Panc1 (cell line): ENCODE measurements around the gene GPR25. TPM values are rescaled to one million over a fixed set of nuclear protein-coding genes. Genes with fewer than 3 reads are reported as not detected.

Experiments
- ATAC-seq: fragments of 200-7000 bp; cut with Tn5 transposase; 2 replicates; pipeline ENCODE4 v1.9.1; 2020; ENCODE audit warnings: mild to moderate bottlenecking, moderate library complexity
- BruUV-seq: library from RNA; stranded (reverse); fragments of 400-500 nt; replicated peaks from 2 replicates; lab custom pipeline; 2021; lab: Mats Ljungman, UMichigan
- CTCF ChIA-PET: fragments of 300-600 bp; sonication (Branson Sonifier 250); formaldehyde crosslinking; loops from one replicate; lab custom pipeline; 2022; ENCODE audit warnings: antibody characterized with exemption; lab: Charles Lee
- POLR2A ChIA-PET: fragments of 300-600 bp; sonication (Branson Sonifier 250); formaldehyde crosslinking; loops from one replicate; lab custom pipeline; 2022; ENCODE audit warnings: antibody characterized with exemption; lab: Charles Lee
- DNase-seq: peaks from one replicate; pipeline ENCODE4 v3.0.0-alpha.2; 2010; ENCODE audit warnings: low read depth, low spot score
- H3K27ac ChIP-seq: 2 replicates; pipeline ENCODE4 v1.5.1; 2011; ENCODE audit warnings: mild to moderate bottlenecking, low read length, inconsistent platforms
- H3K27me3 ChIP-seq: fragments of 200-500 bp; sonication (Bioruptor generic); 2 replicates; pipeline ENCODE4 v1.6.0; 2014; ENCODE audit warnings: low read length, inconsistent platforms; ENCODE audit not compliant: control insufficient read depth, insufficient read depth
- H3K36me3 ChIP-seq: fragments of 200-500 bp; sonication (Bioruptor generic); 2 replicates; pipeline ENCODE4 v1.5.1; 2014; ENCODE audit warnings: inconsistent platforms, mild to moderate bottlenecking, low read length, moderate library complexity; ENCODE audit not compliant: control insufficient read depth, insufficient read depth
- H3K4me1 ChIP-seq: 2 replicates; pipeline ENCODE4 v1.5.1; 2011; ENCODE audit warnings: inconsistent platforms, mild to moderate bottlenecking, low read length, moderate library complexity; ENCODE audit not compliant: control insufficient read depth, insufficient read depth
- H3K4me3 ChIP-seq, 2 experiments: 2 replicates each; pipeline ENCODE4 v1.5.1; 2011 to 2012; ENCODE audit warnings: low read depth in 2 of 2, low read length in 2 of 2, mild to moderate bottlenecking in 2 of 2, inconsistent platforms in 1 of 2, moderate library complexity in 1 of 2
- H3K9me3 ChIP-seq: fragments of 200-500 bp; sonication (Bioruptor generic); 2 replicates; pipeline ENCODE4 v1.5.1; 2014; ENCODE audit warnings: low read depth, mild to moderate bottlenecking, inconsistent platforms, low read length, moderate library complexity; ENCODE audit not compliant: control insufficient read depth, insufficient read depth
- POLR2AphosphoS5 ChIP-seq: IDR thresholded peaks from 2 replicates; pipeline ENCODE4 v1.6.1; 2012; ENCODE audit warnings: mild to moderate bottlenecking, low read depth, low read length, moderate library complexity
- REST ChIP-seq, 2 experiments: IDR thresholded peaks; 2 replicates each; pipeline ENCODE4 v1.6.1; 2011 to 2012; ENCODE audit warnings: low read depth in 2 of 2, control low read depth in 1 of 2, low read length in 1 of 2, mild to moderate bottlenecking in 1 of 2, moderate library complexity in 1 of 2; ENCODE audit not compliant: insufficient read depth in 1 of 2
- SIN3A ChIP-seq: IDR thresholded peaks from 2 replicates; pipeline ENCODE4 v1.6.1; 2012; ENCODE audit warnings: low read depth, mild to moderate bottlenecking, low read length, moderate library complexity, borderline replicate concordance; ENCODE audit not compliant: insufficient read depth
- TCF7L2 ChIP-seq: IDR thresholded peaks from 2 replicates; pipeline ENCODE4 v1.6.1; 2011; ENCODE audit warnings: mild to moderate bottlenecking, low read depth, low read length, inconsistent platforms
- in situ Hi-C: cut with HindIII; loops from 2 replicates; pipeline ENCODE4 v1.10.0; 2016; ENCODE audit warnings: low sequenced_read_pairs, low pct_unique_long_range_greater_than_20kb
- intact Hi-C: fragments of 100-400 bp; cut with micrococcal nuclease; formaldehyde crosslinking; loops from one replicate; pipeline ENCODE4 v1.10.0; 2022; ENCODE audit not compliant: unreplicated experiment
- total RNA-seq: library from RNA; stranded (reverse); gene quantifications from one replicate; pipeline ENCODE4 v1.2.1, GENCODE V29; 2021; ENCODE audit not compliant: unreplicated experiment
- TF ChIP-seq, protein P1 (sequence below): fragments of 450-650 bp; IDR thresholded peaks from 2 replicates; pipeline ENCODE4 v1.5.1; 2017; ENCODE audit warnings: mild to moderate bottlenecking

GPR25 gene
- total RNA-seq, 1 experiment from 2014 or later = not detected

DNA sequence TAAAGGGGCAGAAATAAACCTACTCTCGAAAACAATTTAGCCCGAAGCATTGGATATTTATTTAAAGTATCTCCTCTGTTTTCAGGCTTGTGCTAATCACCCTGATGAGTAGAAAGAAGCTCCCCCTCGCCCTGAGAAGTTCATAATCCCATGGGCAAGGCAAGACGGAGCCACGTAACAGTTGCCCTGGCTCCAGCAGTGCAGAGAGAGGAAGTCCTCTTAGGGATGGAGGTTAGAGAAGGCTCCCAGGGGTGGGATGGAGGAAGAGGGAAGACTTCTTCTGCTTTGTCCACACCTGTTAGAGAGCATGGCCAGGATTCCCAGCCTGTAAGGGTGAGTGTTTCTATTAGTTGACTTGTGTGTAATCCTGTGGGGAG, 3.4 kb upstream of the GPR25 start:
- CTCF ChIA-PET = no interaction called here
- no peak for TF ChIP-seq SIN3A
- TF ChIP-seq TCF7L2 = no peak
- no peak for TF ChIP-seq POLR2AphosphoS5
- TF ChIP-seq, protein P1, sequence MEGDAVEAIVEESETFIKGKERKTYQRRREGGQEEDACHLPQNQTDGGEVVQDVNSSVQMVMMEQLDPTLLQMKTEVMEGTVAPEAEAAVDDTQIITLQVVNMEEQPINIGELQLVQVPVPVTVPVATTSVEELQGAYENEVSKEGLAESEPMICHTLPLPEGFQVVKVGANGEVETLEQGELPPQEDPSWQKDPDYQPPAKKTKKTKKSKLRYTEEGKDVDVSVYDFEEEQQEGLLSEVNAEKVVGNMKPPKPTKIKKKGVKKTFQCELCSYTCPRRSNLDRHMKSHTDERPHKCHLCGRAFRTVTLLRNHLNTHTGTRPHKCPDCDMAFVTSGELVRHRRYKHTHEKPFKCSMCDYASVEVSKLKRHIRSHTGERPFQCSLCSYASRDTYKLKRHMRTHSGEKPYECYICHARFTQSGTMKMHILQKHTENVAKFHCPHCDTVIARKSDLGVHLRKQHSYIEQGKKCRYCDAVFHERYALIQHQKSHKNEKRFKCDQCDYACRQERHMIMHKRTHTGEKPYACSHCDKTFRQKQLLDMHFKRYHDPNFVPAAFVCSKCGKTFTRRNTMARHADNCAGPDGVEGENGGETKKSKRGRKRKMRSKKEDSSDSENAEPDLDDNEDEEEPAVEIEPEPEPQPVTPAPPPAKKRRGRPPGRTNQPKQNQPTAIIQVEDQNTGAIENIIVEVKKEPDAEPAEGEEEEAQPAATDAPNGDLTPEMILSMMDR = no peak
- TF ChIP-seq REST (IDR thresholded peaks at IDR 0.05; ENCODE audit: insufficient read depth in 1 of 2, low read depth in 2 of 2, low read length in 1 of 2) = no peak
- Histone ChIP-seq H3K27me3 (no peaks in the 10 kb centered on the region), H3K4me3 (no peak overlapping the region), H3K4me1 (no peaks in the 10 kb centered on the region; the same call in 1 of the 2 replicates), H3K9me3 (no peaks in the 10 kb centered on the region), H3K27ac (no peak overlapping the region), H3K36me3 (no peaks in the 10 kb centered on the region)
- in situ Hi-C loops = no loop called here
- POLR2A ChIA-PET = no interaction called here
- intact Hi-C loops = no loop called here
- no TSS peak for BruUV-seq
- DNase-seq = no peak
- peak; percentile 42 for ATAC-seq

GRCh38 chr1:200869753-200870391, 2.9 kb upstream of the GPR25 start:
- ChIA-PET CTCF (no interaction called here), POLR2A (no interaction called here)
- BruUV-seq = no TSS peak
- intact Hi-C loops (no loop called here), in situ Hi-C loops (no loop called here)
- Histone ChIP-seq H3K4me3 (no peak overlapping the region), H3K36me3 (no peaks in the 10 kb centered on the region), H3K27me3 (no peaks in the 10 kb centered on the region), H3K4me1 (no peaks in the 10 kb centered on the region; the same call in 1 of the 2 replicates), H3K9me3 (no peaks in the 10 kb centered on the region), H3K27ac (no peak overlapping the region)
- DNase-seq = no peak
- peak; percentile 40 for ATAC-seq
- TF ChIP-seq POLR2AphosphoS5 (no peak), SIN3A (no peak), TCF7L2 (no peak), REST (IDR thresholded peaks at IDR 0.05; ENCODE audit: insufficient read depth in 1 of 2, low read depth in 2 of 2, low read length in 1 of 2) (no peak)
- TF ChIP-seq, protein P1 = no peak
